GM12864 (cell line): ENCODE results near the gene HLTF.
A peak's percentile ranks its signal among the peaks of the same experiment; 100 is the strongest.

Experiments
- DNase-seq: peaks from one replicate; pipeline ENCODE4 v3.0.0-alpha.2; 2011; ENCODE audit warnings: low read depth
- H3K4me3 ChIP-seq: 2 replicates; pipeline ENCODE4 v1.5.1; 2011; ENCODE audit warnings: mild to moderate bottlenecking, low read depth, low read length, control low read depth
- CTCF ChIP-seq: IDR thresholded peaks from 2 replicates; pipeline ENCODE4 v1.5.1; 2011; ENCODE audit warnings: low read depth, mild to moderate bottlenecking, moderate library complexity, low read length, control low read depth, inconsistent platforms; ENCODE audit errors: missing control alignments

Gene HLTF

GRCh38 chr3:149086232-149086988 is at the start of gene HLTF:
Gene HLTF, minus strand, starts transcription at chr3:149086533. Its CDS starts 197 bp downstream, at chr3:149086336.
- peak within 1 kb of the TSS; percentile 82 for H3K4me3 ChIP-seq
- peak; percentile 97 for DNase-seq
- no peak for TF ChIP-seq CTCF

- no peak overlapping the region for H3K4me3 ChIP-seq
- TF ChIP-seq CTCF, result no peak
- no peak for DNase-seq
Observed at GRCh38 chr3:149134575-149134974, 48.2 kb upstream of the HLTF start.

GRCh38 chr3:149131589-149131988 is 45.3 kb upstream of the HLTF start:
- H3K4me3 ChIP-seq, result no peak overlapping the region
- DNase-seq, result no peak
- TF ChIP-seq CTCF, result no peak

- peak within 1 kb of the TSS; percentile 93 for H3K4me3 ChIP-seq
- DNase-seq, result peak; percentile 62
- no peak for TF ChIP-seq CTCF
Observed at GRCh38 chr3:149129326-149130205, 43.2 kb upstream of the HLTF start, which contains the start of gene HPS3. Gene HPS3, plus strand, starts transcription at chr3:149129638. Its CDS starts 86 bp downstream, at chr3:149129724.

GRCh38 chr3:149128821-149129220 is 42.5 kb upstream of the HLTF start:
- no peak for DNase-seq
- no peak for TF ChIP-seq CTCF
- H3K4me3 ChIP-seq, result peak overlapping the region; percentile 93

GRCh38 chr3:149122721-149123578 is 36.6 kb upstream of the HLTF start:
- H3K4me3 ChIP-seq, result no peak overlapping the region
- TF ChIP-seq CTCF, result no peak
- DNase-seq, result no peak
